Stimulated activated CD4-positive, alpha-beta T cell treated with anti-CD3 and anti-CD28 coated beads, Interleukin-15, amount 100 ng/mL, for 48 hours (primary cell): ENCODE measurements around the gene TRAK2.
"Not testable (repeated sequence)": the region's sequence is repeated elsewhere in the genome, so short reads cannot be mapped to it uniquely, and the experiment has no call there.

Source experiments
- DNase-seq, 2 donors: peaks; one replicate each; pipeline ENCODE4 v3.0.0-alpha.2; 2020; ENCODE audit warnings: low read depth in 2 of 2

TRAK2 gene

GRCh38 chr2:201448701-201449100 lies 2.6 kb downstream of the TRAK2 start:
- no peak for DNase-seq

- DNase-seq, result no peak
Measured at GRCh38 chr2:201448061-201448460, 3.2 kb downstream of the TRAK2 start.

GRCh38 chr2:201447086-201447485 lies 4.2 kb downstream of the TRAK2 start:
- no peak for DNase-seq

- no peak for DNase-seq
Measured at GRCh38 chr2:201444746-201445465, 6.4 kb downstream of the TRAK2 start.

- no peak for DNase-seq
Measured at GRCh38 chr2:201441409-201441808, 9.8 kb downstream of the TRAK2 start.

GRCh38 chr2:201440182-201440581 lies 11.1 kb downstream of the TRAK2 start:
- no peak for DNase-seq

- not testable (repeated sequence) for DNase-seq
Measured at GRCh38 chr2:201439336-201439922, 11.8 kb downstream of the TRAK2 start.

- DNase-seq, result no peak
Measured at GRCh38 chr2:201436141-201436540, 15.1 kb downstream of the TRAK2 start.

GRCh38 chr2:201433394-201433995 lies 17.8 kb downstream of the TRAK2 start:
- no peak for DNase-seq

GRCh38 chr2:201432621-201433393 lies 18.5 kb downstream of the TRAK2 start:
- no peak for DNase-seq

- no peak for DNase-seq
Measured at GRCh38 chr2:201432038-201432620, 19.1 kb downstream of the TRAK2 start.

GRCh38 chr2:201430839-201431238 lies 20.4 kb downstream of the TRAK2 start:
- DNase-seq, result no peak

GRCh38 chr2:201430322-201430721 lies 20.9 kb downstream of the TRAK2 start:
- not testable (repeated sequence) for DNase-seq

- not testable (repeated sequence) for DNase-seq
Measured at GRCh38 chr2:201429835-201430234, 21.4 kb downstream of the TRAK2 start.

- DNase-seq, result not testable (repeated sequence)
Measured at GRCh38 chr2:201428366-201428765, 22.9 kb downstream of the TRAK2 start.

- DNase-seq, result no peak
Measured at GRCh38 chr2:201425952-201426351, 25.3 kb downstream of the TRAK2 start.

GRCh38 chr2:201420442-201421113 lies 30.7 kb downstream of the TRAK2 start:
- DNase-seq, result no peak

- DNase-seq, result no peak
Measured at GRCh38 chr2:201419986-201420385, 31.3 kb downstream of the TRAK2 start.

- DNase-seq, result no peak
Measured at GRCh38 chr2:201419057-201419635, 32.1 kb downstream of the TRAK2 start.

GRCh38 chr2:201415149-201415548 lies 36.1 kb downstream of the TRAK2 start:
- no peak for DNase-seq
